Keratinocyte (primary cell): ENCODE results near the gene C4orf50.

ENCODE experiments used
- EZH2 ChIP-seq: IDR thresholded peaks from one replicate; pipeline ENCODE4 v1.6.1; 2012; ENCODE audit warnings: inconsistent platforms, mild to moderate bottlenecking, low read length, moderate library complexity
- TF ChIP-seq, protein P1 (sequence below), 3 experiments: IDR thresholded peaks in 1 of 3; conservative IDR thresholded peaks in 1 of 3; optimal IDR thresholded peaks in 1 of 3; 2 replicates in 2 of 3; 3 replicates in 1 of 3; pipeline versions ENCODE3 to v1.5.1; 2011; ENCODE audit warnings: low read length in 3 of 3, mild to moderate bottlenecking in 3 of 3, moderate library complexity in 2 of 3, control low read depth in 1 of 3, inconsistent platforms in 1 of 3; ENCODE audit not compliant: insufficient read depth in 2 of 3; ENCODE audit errors: extremely low read depth in 1 of 3

DNA sequence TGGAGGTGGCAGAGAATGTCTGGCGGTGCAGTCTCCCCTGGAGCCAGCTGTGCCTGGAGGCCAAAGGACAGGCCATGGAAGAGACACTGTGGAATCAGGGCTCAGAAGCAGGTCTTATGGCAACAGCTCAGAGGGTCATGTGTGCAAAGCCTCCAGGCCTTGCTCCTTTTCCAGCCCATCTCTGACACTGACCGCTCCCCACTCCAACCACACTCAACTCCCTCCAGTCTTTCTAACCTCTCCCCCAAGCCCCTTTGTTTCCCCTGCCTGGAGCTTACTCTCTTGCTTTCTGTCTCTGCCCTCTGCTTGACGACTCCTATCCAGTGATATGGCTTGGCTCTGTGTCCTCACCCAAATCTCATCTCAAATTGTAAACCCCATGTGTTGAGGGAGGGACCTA, 91.1 kb downstream of the C4orf50 start:
- TF ChIP-seq, protein P1, sequence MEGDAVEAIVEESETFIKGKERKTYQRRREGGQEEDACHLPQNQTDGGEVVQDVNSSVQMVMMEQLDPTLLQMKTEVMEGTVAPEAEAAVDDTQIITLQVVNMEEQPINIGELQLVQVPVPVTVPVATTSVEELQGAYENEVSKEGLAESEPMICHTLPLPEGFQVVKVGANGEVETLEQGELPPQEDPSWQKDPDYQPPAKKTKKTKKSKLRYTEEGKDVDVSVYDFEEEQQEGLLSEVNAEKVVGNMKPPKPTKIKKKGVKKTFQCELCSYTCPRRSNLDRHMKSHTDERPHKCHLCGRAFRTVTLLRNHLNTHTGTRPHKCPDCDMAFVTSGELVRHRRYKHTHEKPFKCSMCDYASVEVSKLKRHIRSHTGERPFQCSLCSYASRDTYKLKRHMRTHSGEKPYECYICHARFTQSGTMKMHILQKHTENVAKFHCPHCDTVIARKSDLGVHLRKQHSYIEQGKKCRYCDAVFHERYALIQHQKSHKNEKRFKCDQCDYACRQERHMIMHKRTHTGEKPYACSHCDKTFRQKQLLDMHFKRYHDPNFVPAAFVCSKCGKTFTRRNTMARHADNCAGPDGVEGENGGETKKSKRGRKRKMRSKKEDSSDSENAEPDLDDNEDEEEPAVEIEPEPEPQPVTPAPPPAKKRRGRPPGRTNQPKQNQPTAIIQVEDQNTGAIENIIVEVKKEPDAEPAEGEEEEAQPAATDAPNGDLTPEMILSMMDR (optimal IDR thresholded peaks at IDR 0.05 in 1 of 3, IDR thresholded peaks at IDR 0.05 in 1 of 3, conservative IDR thresholded peaks at IDR 0.05 in 1 of 3; ENCODE audit: extremely low read depth in 1 of 3, insufficient read depth in 2 of 3, low read length in 3 of 3) = no peak
- no peak for TF ChIP-seq EZH2
